IPS-18a (cell line): ENCODE results near the gene DAP.

Experiments used
- H3K27ac ChIP-seq: one replicate; pipeline ENCODE4 v1.5.1; 2013; ENCODE audit warnings: low read length
- H3K27me3 ChIP-seq: one replicate; pipeline ENCODE4 v1.6.1; 2013; ENCODE audit warnings: mild to moderate bottlenecking, low read length; ENCODE audit not compliant: control insufficient read depth, insufficient read depth
- H3K36me3 ChIP-seq: one replicate; pipeline ENCODE4 v1.6.1; 2013; ENCODE audit warnings: low read depth, low read length; ENCODE audit not compliant: control insufficient read depth
- H3K4me1 ChIP-seq: one replicate; pipeline ENCODE4 v1.6.1; 2013; ENCODE audit warnings: low read depth, low read length; ENCODE audit not compliant: control insufficient read depth
- H3K4me3 ChIP-seq: one replicate; pipeline ENCODE4 v1.5.1; 2013; ENCODE audit warnings: low read length
- H3K9ac ChIP-seq: one replicate; pipeline ENCODE4 v1.6.1; 2013; ENCODE audit warnings: mild to moderate bottlenecking, low read length, moderate library complexity
- H3K9me3 ChIP-seq: one replicate; pipeline ENCODE4 v1.6.1; 2013; ENCODE audit warnings: low read depth, low read length; ENCODE audit not compliant: control insufficient read depth

DAP gene

DNA sequence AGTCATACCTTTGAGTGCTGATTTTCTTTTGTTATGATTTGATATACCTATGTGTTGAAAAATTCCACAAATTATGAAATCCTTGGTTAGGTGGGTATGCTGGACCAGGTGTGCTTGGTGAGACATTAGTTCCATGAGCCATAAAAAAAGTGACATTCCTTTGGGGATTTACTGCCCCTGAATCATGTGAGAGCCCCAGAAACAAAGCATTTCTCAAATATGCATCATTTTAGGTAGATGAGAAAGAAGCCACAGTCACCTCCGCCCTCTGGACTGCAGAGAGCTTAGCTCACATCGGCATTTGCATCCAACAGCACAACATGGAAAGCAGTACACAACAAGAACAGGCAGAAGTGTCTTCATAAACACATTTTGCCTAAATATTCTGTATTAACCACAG is 55.3 kb downstream of the DAP start:
- peaks cover 9% of the 10 kb centered on the region for H3K4me1 ChIP-seq
- no peak overlapping the region for H3K27ac ChIP-seq
- H3K4me3 ChIP-seq = no peak overlapping the region
- H3K9ac ChIP-seq = no peak overlapping the region
- no peaks in the 10 kb centered on the region for H3K36me3 ChIP-seq
- H3K9me3 ChIP-seq = no peaks in the 10 kb centered on the region
- no peaks in the 10 kb centered on the region for H3K27me3 ChIP-seq

DNA sequence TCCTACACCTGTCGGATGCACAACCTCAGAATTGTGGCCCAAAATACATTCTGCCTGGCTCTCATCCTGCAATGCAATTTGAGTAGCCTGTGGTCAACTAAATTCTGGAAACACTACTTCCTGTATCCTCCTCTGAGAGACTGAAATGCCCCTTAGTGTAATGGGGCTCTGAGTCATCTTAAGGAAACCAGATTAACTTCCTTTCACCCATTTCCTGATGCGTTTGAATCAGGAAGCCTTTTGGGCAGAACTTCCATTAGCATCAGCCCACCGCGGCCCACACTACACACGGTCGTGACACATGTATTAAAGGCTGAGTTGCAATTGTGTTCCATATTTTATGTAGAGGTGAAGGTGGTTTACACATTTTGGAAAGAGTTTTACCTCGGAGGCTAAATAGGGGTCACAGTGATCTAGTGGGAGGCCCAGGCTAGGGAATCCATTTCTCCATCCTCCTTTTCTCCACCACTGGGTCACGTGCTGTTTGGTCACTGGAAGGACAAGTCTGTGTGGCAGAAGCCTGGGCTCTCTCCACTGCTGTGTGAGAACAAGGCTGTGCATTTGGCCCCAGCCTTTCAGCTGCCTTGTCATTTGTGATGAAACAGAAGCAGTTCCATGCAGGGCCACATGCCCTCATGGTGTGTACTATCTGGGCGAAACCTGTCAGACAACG is 55.9 kb downstream of the DAP start:
- no peak overlapping the region for H3K9ac ChIP-seq
- H3K4me3 ChIP-seq = no peak overlapping the region
- H3K27me3 ChIP-seq = no peaks in the 10 kb centered on the region
- no peaks in the 10 kb centered on the region for H3K36me3 ChIP-seq
- peaks cover 11% of the 10 kb centered on the region for H3K4me1 ChIP-seq
- no peaks in the 10 kb centered on the region for H3K9me3 ChIP-seq
- H3K27ac ChIP-seq = no peak overlapping the region

DNA sequence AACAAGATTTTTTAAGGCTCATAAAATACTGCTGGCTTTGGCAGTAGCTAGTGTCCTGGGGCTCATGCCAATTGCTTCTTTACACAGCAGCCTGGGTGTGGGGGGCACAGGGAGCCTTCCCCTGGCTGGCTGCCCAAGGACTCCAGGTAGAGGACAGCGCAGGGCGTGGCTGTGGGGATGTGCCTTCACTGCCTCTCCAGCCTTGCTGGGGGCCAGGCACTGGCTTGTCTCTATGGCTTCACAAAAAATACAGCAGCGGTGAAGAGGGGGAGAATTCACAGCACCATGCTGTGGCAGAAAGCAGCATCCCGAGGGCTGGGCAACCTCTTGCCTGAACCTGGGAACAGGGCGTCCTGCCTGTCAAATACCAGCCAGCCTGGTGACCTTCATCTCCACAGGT is 57.4 kb downstream of the DAP start:
- Histone ChIP-seq H3K27me3 (no peaks in the 10 kb centered on the region), H3K4me3 (no peak overlapping the region), H3K9ac (no peak overlapping the region), H3K36me3 (no peaks in the 10 kb centered on the region), H3K27ac (no peak overlapping the region), H3K9me3 (no peaks in the 10 kb centered on the region), H3K4me1 (peaks cover 8% of the 10 kb centered on the region)

DNA sequence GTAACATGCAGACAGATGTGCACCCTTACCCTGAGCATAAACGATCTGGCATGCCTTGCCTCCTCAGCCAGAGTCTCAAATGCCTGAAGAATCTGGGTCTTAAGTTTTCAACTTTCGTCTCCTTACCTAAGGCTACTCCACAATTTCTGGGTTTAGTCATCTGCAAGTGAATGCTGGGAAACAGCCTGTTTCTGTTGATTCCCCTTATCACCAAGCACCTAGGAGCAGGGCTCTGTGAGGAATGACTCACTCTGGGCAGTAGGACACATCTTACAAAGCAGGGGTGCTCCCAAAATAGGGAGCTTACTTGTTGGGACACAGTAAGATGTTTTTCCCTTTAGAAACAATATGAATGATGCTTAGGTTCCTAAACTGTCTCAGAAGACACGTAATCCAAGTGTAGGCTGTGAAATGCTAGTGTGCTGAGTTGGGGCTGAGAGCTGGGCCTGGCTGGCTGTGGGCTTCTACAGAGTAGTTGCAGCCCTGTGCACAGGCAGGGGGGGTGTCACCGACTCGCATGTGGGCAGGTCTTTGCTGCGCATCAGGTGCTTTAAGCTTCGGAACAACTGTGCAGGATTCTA is 58.0 kb downstream of the DAP start:
- Histone ChIP-seq H3K4me3 (no peak overlapping the region), H3K9ac (no peak overlapping the region), H3K27me3 (no peaks in the 10 kb centered on the region), H3K27ac (no peak overlapping the region), H3K36me3 (no peaks in the 10 kb centered on the region), H3K9me3 (no peaks in the 10 kb centered on the region), H3K4me1 (peaks cover 8% of the 10 kb centered on the region)

DNA sequence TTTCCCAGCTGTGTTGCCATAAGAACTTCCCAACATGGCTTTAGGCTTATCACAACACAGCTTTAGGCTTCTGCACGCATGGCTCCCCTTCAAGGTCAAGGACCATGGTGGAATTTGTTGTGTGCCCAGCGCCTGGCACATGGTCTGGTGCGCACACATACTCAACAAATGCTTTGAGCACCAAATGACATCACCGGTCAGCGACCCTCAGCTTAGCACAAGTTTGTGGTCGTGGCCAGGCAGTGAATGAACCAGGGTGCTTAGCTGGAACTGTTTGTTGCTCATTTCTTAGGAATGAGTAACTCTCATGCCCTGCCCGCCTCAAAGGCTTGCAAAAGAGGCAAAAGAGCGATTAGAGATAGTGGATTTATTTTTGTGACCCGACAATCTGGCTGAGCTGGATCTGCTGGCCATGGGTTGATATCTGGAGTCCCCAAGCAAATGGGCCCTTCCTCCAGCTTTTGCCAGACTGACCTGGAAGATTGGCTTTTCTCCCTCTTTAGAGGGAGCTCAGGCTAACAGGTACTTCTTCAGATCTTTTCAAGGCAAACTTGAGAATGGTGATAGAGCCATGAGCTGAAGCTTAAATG is 58.9 kb downstream of the DAP start:
- H3K27ac ChIP-seq = no peak overlapping the region
- H3K36me3 ChIP-seq = no peaks in the 10 kb centered on the region
- H3K4me3 ChIP-seq = no peak overlapping the region
- peaks cover 8% of the 10 kb centered on the region for H3K4me1 ChIP-seq
- no peak overlapping the region for H3K9ac ChIP-seq
- no peaks in the 10 kb centered on the region for H3K9me3 ChIP-seq
- no peaks in the 10 kb centered on the region for H3K27me3 ChIP-seq

DNA sequence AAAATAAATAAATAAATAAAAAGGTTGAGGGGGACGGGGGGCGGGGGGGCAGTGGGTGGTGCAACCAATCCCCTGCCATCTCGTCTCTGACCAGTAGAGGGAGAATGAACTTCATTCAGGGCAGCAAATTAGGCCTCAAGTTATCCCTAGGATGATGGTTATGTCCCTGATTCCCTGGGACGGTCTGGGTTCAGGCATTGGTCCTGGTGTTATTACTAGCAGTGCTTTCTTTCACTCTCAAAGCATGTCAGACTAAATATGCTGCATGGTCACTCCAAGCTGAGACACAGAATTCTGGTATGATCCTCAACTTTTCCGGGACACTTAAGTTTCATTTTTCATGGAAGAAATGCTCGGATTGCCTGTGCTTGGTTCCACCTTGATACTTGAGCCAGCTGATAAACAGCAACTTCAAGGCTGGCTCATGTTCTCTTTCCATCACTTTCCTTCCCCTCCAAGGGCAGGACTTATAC is 59.4 kb downstream of the DAP start:
- no peak overlapping the region for H3K9ac ChIP-seq

DNA sequence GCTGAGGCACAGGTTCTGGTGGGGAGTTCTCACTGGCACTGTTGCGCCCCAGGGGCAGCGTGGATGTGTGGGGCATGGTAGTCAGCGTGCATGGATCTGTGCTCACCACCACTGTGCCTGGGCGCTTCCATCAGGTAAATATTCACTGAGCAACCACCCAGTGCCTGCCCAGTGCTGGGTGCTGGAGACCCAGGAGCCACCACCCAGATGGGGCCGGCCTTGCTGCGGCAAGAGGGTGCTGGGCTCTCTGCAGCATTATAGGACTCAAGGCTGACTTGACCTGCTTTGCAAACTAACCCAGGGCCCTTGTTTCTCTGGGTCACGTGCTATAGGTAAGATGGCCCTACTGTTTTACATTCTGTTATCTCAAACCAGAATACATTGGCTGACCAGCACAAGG is 60.5 kb downstream of the DAP start:
- no peak overlapping the region for H3K27ac ChIP-seq
- H3K36me3 ChIP-seq = no peaks in the 10 kb centered on the region
- H3K9ac ChIP-seq = no peak overlapping the region
- no peaks in the 10 kb centered on the region for H3K27me3 ChIP-seq
- no peak overlapping the region for H3K4me3 ChIP-seq
- no peaks in the 10 kb centered on the region for H3K9me3 ChIP-seq
- H3K4me1 ChIP-seq = peaks cover 8% of the 10 kb centered on the region

More for the DNA sequence above, 59.4 kb downstream of the DAP start:
- Histone ChIP-seq H3K27me3 (no peaks in the 10 kb centered on the region), H3K4me1 (peaks cover 8% of the 10 kb centered on the region), H3K9me3 (no peaks in the 10 kb centered on the region), H3K36me3 (no peaks in the 10 kb centered on the region), H3K27ac (no peak overlapping the region), H3K4me3 (no peak overlapping the region)

DNA sequence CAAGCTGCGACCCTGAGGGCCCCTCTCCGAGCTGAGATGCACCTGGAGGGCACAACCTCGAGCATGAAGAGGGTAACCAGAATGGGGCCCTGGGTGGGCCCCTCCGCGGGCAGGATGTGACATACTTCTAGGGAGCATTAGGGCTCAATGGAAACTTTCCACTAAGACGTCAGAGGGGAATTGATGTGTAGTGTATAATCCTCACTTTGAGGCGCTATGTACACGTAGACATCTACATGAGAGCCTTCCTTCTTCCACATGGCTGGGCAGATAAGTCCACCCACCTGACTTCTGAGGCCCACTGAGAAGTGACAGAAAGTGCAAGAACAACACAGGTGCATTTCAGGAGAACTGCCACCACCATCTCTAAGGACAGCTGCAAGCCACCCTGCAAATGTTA is 61.0 kb downstream of the DAP start:
- no peak overlapping the region for H3K9ac ChIP-seq
- H3K4me1 ChIP-seq = peaks cover 8% of the 10 kb centered on the region
- H3K36me3 ChIP-seq = no peaks in the 10 kb centered on the region
- H3K27me3 ChIP-seq = no peaks in the 10 kb centered on the region
- H3K9me3 ChIP-seq = no peaks in the 10 kb centered on the region
- H3K4me3 ChIP-seq = no peak overlapping the region
- H3K27ac ChIP-seq = no peak overlapping the region

DNA sequence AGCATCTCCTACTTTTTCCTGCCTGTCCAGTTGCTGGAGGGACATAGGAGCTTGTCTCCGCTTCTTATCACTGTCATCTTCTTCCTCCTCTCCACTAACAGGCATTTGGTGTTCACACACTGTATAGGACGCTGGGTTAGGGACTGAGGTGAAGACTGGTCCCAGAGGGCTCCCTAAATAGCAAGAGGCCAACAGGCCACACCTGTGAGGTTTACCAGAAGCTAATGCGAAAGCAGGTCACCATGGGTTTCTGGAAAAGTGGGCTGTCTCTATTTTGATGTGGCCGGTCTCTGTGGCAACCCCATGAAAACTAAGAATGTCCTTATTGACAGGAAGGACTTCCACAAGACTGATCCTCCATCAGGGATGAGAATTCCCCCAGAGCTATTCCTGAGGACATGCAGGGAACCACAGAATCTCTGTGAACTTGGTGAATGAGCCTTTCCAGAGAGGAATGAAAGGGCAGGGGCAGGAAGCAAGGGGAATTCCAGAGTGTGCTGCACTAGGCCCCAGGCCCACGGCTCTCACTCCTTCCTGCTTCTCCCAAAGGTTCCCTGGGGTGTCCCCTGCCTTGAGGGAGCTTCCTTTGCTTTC is 61.7 kb downstream of the DAP start:
- H3K4me1 ChIP-seq = peaks cover 8% of the 10 kb centered on the region
- H3K27ac ChIP-seq = no peak overlapping the region
- no peak overlapping the region for H3K4me3 ChIP-seq
- H3K36me3 ChIP-seq = no peaks in the 10 kb centered on the region
- H3K9me3 ChIP-seq = no peaks in the 10 kb centered on the region
- no peaks in the 10 kb centered on the region for H3K27me3 ChIP-seq
- H3K9ac ChIP-seq = no peak overlapping the region

DNA sequence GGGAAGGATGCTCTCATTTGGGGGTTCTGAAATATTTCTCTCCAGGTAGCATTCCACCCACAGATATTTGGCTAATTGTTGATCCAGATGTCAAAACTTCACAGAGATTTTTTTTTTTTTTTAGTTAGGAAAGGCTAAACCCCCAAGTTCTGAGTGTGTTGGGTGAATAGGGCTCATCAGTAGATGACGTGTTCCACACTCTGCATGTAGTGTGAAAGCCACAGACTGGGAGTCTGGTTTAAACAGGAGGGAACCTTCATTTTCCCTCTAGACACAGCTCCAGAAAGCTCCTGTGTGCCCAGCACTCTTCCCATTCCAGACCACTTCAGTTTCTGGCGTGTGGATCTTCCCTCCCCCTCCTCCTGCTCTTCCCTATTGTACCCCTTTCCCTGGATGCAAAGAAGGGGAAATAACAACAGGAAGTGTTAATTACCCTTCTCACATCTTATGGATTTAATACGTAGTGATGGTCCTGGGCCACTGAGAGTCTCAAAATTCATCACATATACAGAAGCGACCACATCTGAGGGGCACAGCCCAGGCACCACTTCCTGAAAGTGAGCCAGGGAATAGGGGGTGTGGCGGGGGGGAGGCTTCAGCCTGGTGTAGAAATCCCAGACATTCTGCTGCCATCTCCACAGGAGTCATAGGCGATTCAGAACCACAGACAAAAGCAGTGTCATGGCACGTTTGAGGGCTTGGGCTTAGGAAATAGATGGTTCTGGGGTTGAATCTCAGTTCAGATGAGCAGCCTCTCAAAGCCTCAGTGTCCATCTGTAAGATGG is 65.1 kb downstream of the DAP start:
- peaks cover 5% of the 10 kb centered on the region for H3K4me1 ChIP-seq
- H3K9ac ChIP-seq = no peak overlapping the region
- H3K9me3 ChIP-seq = no peaks in the 10 kb centered on the region
- no peak overlapping the region for H3K27ac ChIP-seq
- H3K27me3 ChIP-seq = no peaks in the 10 kb centered on the region
- no peaks in the 10 kb centered on the region for H3K36me3 ChIP-seq
- no peak overlapping the region for H3K4me3 ChIP-seq

DNA sequence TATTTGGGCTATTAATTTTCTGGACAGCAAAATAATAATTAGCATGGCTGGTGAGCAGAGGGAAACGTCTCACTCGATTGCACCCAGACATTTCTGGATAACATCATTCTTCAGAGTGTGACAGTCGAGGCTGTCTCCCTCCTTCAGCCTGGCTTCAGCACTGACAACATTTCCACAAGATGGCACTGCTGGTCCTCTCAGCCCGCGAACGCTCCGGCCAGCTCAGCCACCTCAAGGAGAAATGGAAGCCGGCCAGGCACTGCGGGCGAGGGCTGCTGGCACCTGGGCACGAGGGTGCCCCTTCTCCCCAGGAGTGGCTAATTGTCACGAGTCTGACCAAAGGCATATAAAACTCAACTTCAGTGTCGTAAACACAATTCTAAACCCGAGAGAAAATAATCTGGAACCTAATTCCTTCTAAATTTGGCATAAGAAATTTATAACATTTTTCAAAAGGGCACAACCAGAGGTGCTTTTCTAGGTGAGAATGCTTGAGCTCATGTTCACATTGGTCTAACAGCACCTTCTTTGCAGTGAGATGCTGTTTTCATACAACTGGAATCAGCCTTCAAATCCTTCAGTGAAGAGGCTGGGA is 65.9 kb downstream of the DAP start:
- no peak overlapping the region for H3K27ac ChIP-seq
- H3K36me3 ChIP-seq = no peaks in the 10 kb centered on the region
- H3K9me3 ChIP-seq = no peaks in the 10 kb centered on the region
- H3K9ac ChIP-seq = no peak overlapping the region
- H3K27me3 ChIP-seq = no peaks in the 10 kb centered on the region
- H3K4me1 ChIP-seq = peaks cover 3% of the 10 kb centered on the region
- no peak overlapping the region for H3K4me3 ChIP-seq
